Thoracic aorta (tissue), 2 donors: ENCODE data around the gene DLGAP3. TPM values are rescaled to one million over a fixed set of nuclear protein-coding genes. Genes with fewer than 3 reads are reported as not detected.

Experiments used
- ATAC-seq: fragments of 150-250 bp; one replicate; pipeline ENCODE4 v1.8.0; 2017; ENCODE audit warnings: low read depth; ENCODE audit not compliant: insufficient number of reproducible peaks, low FRiP score
- DNase-seq: peaks from one replicate; pipeline ENCODE4 v3.0.0-alpha.2; 2020; ENCODE audit warnings: low spot score
- H3K27ac ChIP-seq, 2 donors: fragments of 200-600 bp; sonication (generic); 1 replicate in 1 of 2; 2 replicates in 1 of 2; pipeline ENCODE4 v1.5.1; 2016; ENCODE audit warnings: mild to moderate bottlenecking in 2 of 2, moderate library complexity in 2 of 2
- H3K27me3 ChIP-seq: fragments of 200-600 bp; sonication (generic); replicated peaks from 2 replicates; pipeline ENCODE4 v1.6.0; 2016; ENCODE audit warnings: mild to moderate bottlenecking; ENCODE audit not compliant: insufficient read depth
- H3K36me3 ChIP-seq: fragments of 200-600 bp; sonication (generic); one replicate; pipeline ENCODE4 v1.5.1; 2016
- H3K4me1 ChIP-seq, 2 donors: fragments of 200-600 bp; sonication (generic); 1 replicate in 1 of 2; 2 replicates in 1 of 2; pipeline versions ENCODE4 v1.5.1 to v1.6.0; 2016; ENCODE audit warnings: low read depth in 2 of 2, mild to moderate bottlenecking in 1 of 2; ENCODE audit not compliant: control insufficient read depth in 1 of 2
- H3K4me3 ChIP-seq: fragments of 200-600 bp; sonication (generic); 2 replicates; pipeline ENCODE4 v1.5.1; 2016; ENCODE audit warnings: mild to moderate bottlenecking
- H3K9me3 ChIP-seq: fragments of 200-600 bp; sonication (generic); 2 replicates; pipeline ENCODE4 v1.5.1; 2016
- CTCF ChIP-seq: fragments of 200-600 bp; sonication (generic); IDR thresholded peaks from one replicate; pipeline ENCODE4 v1.5.1; 2019; ENCODE audit warnings: antibody characterized with exemption
- total RNA-seq, 2 donors: library from RNA; depleted of rRNA; stranded (reverse); fragments of >200 nt; gene quantifications; one replicate each; pipeline versions ENCODE4 v1.1.0 to v1.2.3, GENCODE V29; 2016

DLGAP3 gene
- total RNA-seq, 2 donors from 2014 or later: 0.14 to 0.21 TPM

- TF ChIP-seq CTCF: no peak
- Histone ChIP-seq H3K36me3 (no peaks in the 10 kb centered on the region), H3K4me3 (no peak overlapping the region), H3K27me3 (peaks cover 21% of the 10 kb centered on the region), H3K27ac (no peak overlapping the region), H3K4me1 (peaks cover 4 to 10% of the 10 kb centered on the region in 2 donors), H3K9me3 (no peaks in the 10 kb centered on the region)
- no peak for ATAC-seq
- DNase-seq: no peak
Measured at GRCh38 chr1:34924759-34925555, 4.5 kb downstream of the DLGAP3 start.

- no peak for TF ChIP-seq CTCF
- ATAC-seq (no peak), DNase-seq (no peak)
- peaks cover 18% of the 10 kb centered on the region for H3K27me3 ChIP-seq
- no peak overlapping the region for H3K4me3 ChIP-seq
- H3K9me3 ChIP-seq: no peaks in the 10 kb centered on the region
- no peaks in the 10 kb centered on the region for H3K36me3 ChIP-seq
- no peak overlapping the region for H3K27ac ChIP-seq
- H3K4me1 ChIP-seq: no peaks in the 10 kb centered on the region
Measured at GRCh38 chr1:34923490-34923889, 6.0 kb downstream of the DLGAP3 start.

GRCh38 chr1:34918977-34919561, 10.4 kb downstream of the DLGAP3 start:
- no peak for TF ChIP-seq CTCF
- H3K27me3 ChIP-seq: no peaks in the 10 kb centered on the region
- H3K9me3 ChIP-seq: no peaks in the 10 kb centered on the region
- H3K36me3 ChIP-seq: no peaks in the 10 kb centered on the region
- DNase-seq: no peak
- ATAC-seq: no peak
- H3K27ac ChIP-seq: no peak overlapping the region
- H3K4me1 ChIP-seq: no peaks in the 10 kb centered on the region
- H3K4me3 ChIP-seq: no peak overlapping the region

GRCh38 chr1:34918386-34918976, 11.0 kb downstream of the DLGAP3 start:
- Histone ChIP-seq H3K27me3 (no peaks in the 10 kb centered on the region), H3K4me1 (no peaks in the 10 kb centered on the region), H3K9me3 (no peaks in the 10 kb centered on the region), H3K36me3 (no peaks in the 10 kb centered on the region), H3K4me3 (no peak overlapping the region), H3K27ac (no peak overlapping the region)
- DNase-seq (no peak), ATAC-seq (no peak)
- TF ChIP-seq CTCF: no peak

GRCh38 chr1:34917017-34917416, 12.4 kb downstream of the DLGAP3 start:
- DNase-seq (no peak), ATAC-seq (no peak)
- Histone ChIP-seq H3K9me3 (no peaks in the 10 kb centered on the region), H3K36me3 (no peaks in the 10 kb centered on the region), H3K4me1 (no peaks in the 10 kb centered on the region), H3K27me3 (no peaks in the 10 kb centered on the region), H3K27ac (no peak overlapping the region), H3K4me3 (no peak overlapping the region)
- TF ChIP-seq CTCF: no peak
